Measurements from ENCODE around the gene DUSP22. TPM values are rescaled to one million over a fixed set of nuclear protein-coding genes. Genes with fewer than 3 reads are reported as not detected.

Gene DUSP22
- total RNA-seq, 2 donors from 2014 or later = 13.8 to 34.8 TPM

GRCh38 chr6:302760-303159 is 10.5 kb downstream of the DUSP22 start:
- Histone ChIP-seq H3K4me1 (peaks cover 37% of the 10 kb centered on the region), H3K36me3 (replicated peaks in 1 of 2; ENCODE audit: insufficient read depth in 1 of 2, low read depth in 2 of 2) (no peaks in the 10 kb centered on the region), H3K4me3 (no peak overlapping the region), H3K27me3 (no peaks in the 10 kb centered on the region), H3K9me3 (no peaks in the 10 kb centered on the region), H3K27ac (no peak overlapping the region)
- no peak for TF ChIP-seq POLR2A (IDR thresholded peaks at IDR 0.05)
- TF ChIP-seq, protein P1, sequence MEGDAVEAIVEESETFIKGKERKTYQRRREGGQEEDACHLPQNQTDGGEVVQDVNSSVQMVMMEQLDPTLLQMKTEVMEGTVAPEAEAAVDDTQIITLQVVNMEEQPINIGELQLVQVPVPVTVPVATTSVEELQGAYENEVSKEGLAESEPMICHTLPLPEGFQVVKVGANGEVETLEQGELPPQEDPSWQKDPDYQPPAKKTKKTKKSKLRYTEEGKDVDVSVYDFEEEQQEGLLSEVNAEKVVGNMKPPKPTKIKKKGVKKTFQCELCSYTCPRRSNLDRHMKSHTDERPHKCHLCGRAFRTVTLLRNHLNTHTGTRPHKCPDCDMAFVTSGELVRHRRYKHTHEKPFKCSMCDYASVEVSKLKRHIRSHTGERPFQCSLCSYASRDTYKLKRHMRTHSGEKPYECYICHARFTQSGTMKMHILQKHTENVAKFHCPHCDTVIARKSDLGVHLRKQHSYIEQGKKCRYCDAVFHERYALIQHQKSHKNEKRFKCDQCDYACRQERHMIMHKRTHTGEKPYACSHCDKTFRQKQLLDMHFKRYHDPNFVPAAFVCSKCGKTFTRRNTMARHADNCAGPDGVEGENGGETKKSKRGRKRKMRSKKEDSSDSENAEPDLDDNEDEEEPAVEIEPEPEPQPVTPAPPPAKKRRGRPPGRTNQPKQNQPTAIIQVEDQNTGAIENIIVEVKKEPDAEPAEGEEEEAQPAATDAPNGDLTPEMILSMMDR (IDR thresholded peaks at IDR 0.05) = no peak
- no peak for DNase-seq
- no peak for ATAC-seq
- WGBS, 2 donors = 80 to 87% methylated on average over 9 of the region's 9 CpGs
- intact Hi-C loops (cut with DNase I) = no loop called here

DNA sequence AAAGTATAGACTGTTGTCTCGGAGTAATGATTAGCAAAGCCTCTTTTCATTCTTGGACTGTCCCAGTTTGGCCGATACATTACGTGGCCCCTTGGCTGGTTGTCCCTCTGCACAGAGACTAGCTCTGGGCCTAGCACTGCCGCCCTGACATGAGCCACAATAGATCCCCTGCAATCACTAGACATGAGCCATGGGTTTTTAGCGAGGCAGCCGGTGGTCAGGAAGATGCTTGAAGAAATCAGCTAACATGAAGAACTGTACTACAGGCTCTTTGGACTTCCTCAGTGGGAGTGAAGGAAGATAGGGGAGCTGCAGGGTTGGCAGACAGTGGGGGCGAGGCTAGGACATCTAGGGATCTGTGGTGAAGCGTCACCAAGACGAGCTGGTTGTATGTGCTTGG is 11.0 kb downstream of the DUSP22 start:
- 81 to 85% methylated on average over 9 of the region's 9 CpGs for WGBS, 2 donors
- no peak for TF ChIP-seq POLR2A (IDR thresholded peaks at IDR 0.05)
- TF ChIP-seq, protein P1 (IDR thresholded peaks at IDR 0.05) = no peak

GRCh38 chr6:303948-304558 is 11.8 kb downstream of the DUSP22 start:
- H3K9me3 ChIP-seq = no peaks in the 10 kb centered on the region
- H3K36me3 ChIP-seq (replicated peaks in 1 of 2; ENCODE audit: insufficient read depth in 1 of 2, low read depth in 2 of 2) = no peaks in the 10 kb centered on the region
- peaks cover 24% of the 10 kb centered on the region for H3K4me1 ChIP-seq
- H3K4me3 ChIP-seq = no peak overlapping the region
- H3K27ac ChIP-seq = no peak overlapping the region
- TF ChIP-seq, protein P1 (IDR thresholded peaks at IDR 0.05) = no peak
- no peak for TF ChIP-seq POLR2A (IDR thresholded peaks at IDR 0.05)
- 83 to 88% methylated on average over 16 to 21 of the region's 21 CpGs for WGBS, 2 donors
- ATAC-seq (no peak), DNase-seq (no peak)
- intact Hi-C loops (cut with DNase I) = no loop called here
- no peaks in the 10 kb centered on the region for H3K27me3 ChIP-seq

More for the DNA sequence above, 11.0 kb downstream of the DUSP22 start:
- ATAC-seq = no peak
- Histone ChIP-seq H3K4me1 (peaks cover 32% of the 10 kb centered on the region), H3K27ac (no peak overlapping the region), H3K9me3 (no peaks in the 10 kb centered on the region), H3K27me3 (no peaks in the 10 kb centered on the region), H3K36me3 (replicated peaks in 1 of 2; ENCODE audit: insufficient read depth in 1 of 2, low read depth in 2 of 2) (no peaks in the 10 kb centered on the region), H3K4me3 (no peak overlapping the region)
- DNase-seq = no peak
- intact Hi-C loops (cut with DNase I) = no loop called here

DNA sequence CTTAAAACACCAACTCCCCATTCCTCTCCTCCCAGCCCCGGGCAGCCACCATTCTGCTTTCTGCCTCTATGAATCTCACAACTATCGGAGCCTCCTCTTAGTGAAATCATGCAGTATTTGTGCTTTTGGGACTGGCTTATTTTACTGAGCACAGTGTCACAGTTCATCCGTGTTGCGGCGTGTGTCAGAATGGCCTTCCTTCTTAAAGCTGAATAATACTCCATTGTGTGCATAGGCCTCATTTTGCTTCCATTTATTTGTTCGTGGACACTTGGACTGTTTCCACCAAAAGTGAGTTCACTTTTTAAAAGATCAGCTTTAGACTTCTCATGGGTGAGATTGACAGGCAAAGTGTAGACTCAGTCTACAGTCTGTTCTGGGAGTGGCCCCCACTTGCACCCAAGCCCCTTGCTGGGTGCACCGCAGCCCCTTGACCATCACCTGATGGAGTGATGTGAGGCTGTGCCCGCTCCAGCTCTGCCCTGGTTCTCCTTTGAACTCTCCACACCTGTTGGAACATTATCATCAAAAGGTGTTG is 12.6 kb downstream of the DUSP22 start:
- no peak for DNase-seq

More for the DNA sequence above, 12.6 kb downstream of the DUSP22 start:
- WGBS, 2 donors = 71% methylated on average over 8 of the region's 8 CpGs
- no peak for ATAC-seq
- intact Hi-C loops (cut with DNase I) = no loop called here
- peaks cover 18% of the 10 kb centered on the region for H3K4me1 ChIP-seq
- no peaks in the 10 kb centered on the region for H3K27me3 ChIP-seq
- no peak overlapping the region for H3K4me3 ChIP-seq
- TF ChIP-seq POLR2A (IDR thresholded peaks at IDR 0.05) = no peak
- TF ChIP-seq, protein P1 (IDR thresholded peaks at IDR 0.05) = no peak
- H3K36me3 ChIP-seq (replicated peaks in 1 of 2; ENCODE audit: insufficient read depth in 1 of 2, low read depth in 2 of 2) = no peaks in the 10 kb centered on the region
- H3K27ac ChIP-seq = no peak overlapping the region
- no peaks in the 10 kb centered on the region for H3K9me3 ChIP-seq
